H1 (cell line): ENCODE data around the gene MCF2L2. TPM values are rescaled to one million over a fixed set of nuclear protein-coding genes. Genes with fewer than 3 reads are reported as not detected.

Experiments used
- CTCF ChIA-PET: fragments of 300-600 bp; sonication (Branson Sonifier 250); formaldehyde crosslinking; loops from one replicate; lab custom pipeline; 2021; ENCODE audit not compliant: partially characterized antibody; lab: Charles Lee
- POLR2A ChIA-PET: fragments of 300-600 bp; sonication (Branson Sonifier 250); formaldehyde crosslinking; loops from one replicate; lab custom pipeline; 2021; ENCODE audit warnings: inconsistent platforms; ENCODE audit not compliant: partially characterized antibody; lab: Charles Lee
- DNase-seq, 2 experiments: peaks; one replicate each; pipeline versions ENCODE4 v3.0.0 to v3.0.0-alpha.2; 2010 to 2022; ENCODE audit warnings: low spot score in 2 of 2, low read depth in 1 of 2, mixed read lengths in 1 of 2
- FAIRE-seq: peaks from 2 replicates; lab custom pipeline; 2011; peaks lifted over from hg19 to GRCh38; lab: Jason Lieb, UNC
- H2AFZ ChIP-seq: 2 replicates; pipeline ENCODE4 v1.8.1; 2012; ENCODE audit warnings: low read length, inconsistent platforms
- H2AK5ac ChIP-seq: 2 replicates; pipeline ENCODE4 v1.6.1; 2013; ENCODE audit warnings: low read depth, low read length
- H2BK120ac ChIP-seq: replicated peaks from 2 replicates; pipeline ENCODE3; 2013; ENCODE audit warnings: low read depth, low read length, inconsistent platforms
- H2BK12ac ChIP-seq: 2 replicates; pipeline ENCODE4 v1.6.1; 2013; ENCODE audit warnings: low read depth, low read length
- H2BK15ac ChIP-seq: 2 replicates; pipeline ENCODE4 v1.6.1; 2013; ENCODE audit warnings: low read length
- H2BK20ac ChIP-seq: 2 replicates; pipeline ENCODE4 v1.6.1; 2013; ENCODE audit warnings: low read length
- H2BK5ac ChIP-seq: 2 replicates; pipeline ENCODE4 v1.6.1; 2013; ENCODE audit warnings: low read depth, low read length
- H3K14ac ChIP-seq: 2 replicates; pipeline ENCODE4 v1.6.1; 2013; ENCODE audit warnings: inconsistent platforms; ENCODE audit not compliant: insufficient read length
- H3K18ac ChIP-seq: 2 replicates; pipeline ENCODE4 v1.6.1; 2013; ENCODE audit warnings: low read length; ENCODE audit errors: extremely low read depth
- H3K23ac ChIP-seq: 2 replicates; pipeline ENCODE4 v1.6.1; 2013; ENCODE audit warnings: inconsistent platforms; ENCODE audit not compliant: insufficient read length
- H3K23me2 ChIP-seq: 2 replicates; pipeline ENCODE4 v1.6.1; 2013; ENCODE audit warnings: low read depth, low read length
- H3K27ac ChIP-seq: 2 replicates; pipeline ENCODE4 v1.6.1; 2011; ENCODE audit warnings: low read depth, low read length, inconsistent platforms
- H3K27me3 ChIP-seq, 4 experiments: replicated peaks in 1 of 4; 1 replicate in 1 of 4; 2 replicates in 3 of 4; pipeline versions ENCODE4 v1.6.1 to v1.8.1; 2011 to 2013; ENCODE audit warnings: low read length in 3 of 4, mild to moderate bottlenecking in 3 of 4, inconsistent platforms in 2 of 4, mixed read lengths in 2 of 4, moderate library complexity in 1 of 4; ENCODE audit not compliant: control insufficient read depth in 3 of 4, insufficient read depth in 3 of 4; ENCODE audit errors: extremely low read depth in 1 of 4
- H3K36me3 ChIP-seq, 4 experiments: 2 replicates each; pipeline versions ENCODE4 v1.6.1 to v1.8.1; 2011 to 2013; ENCODE audit warnings: mild to moderate bottlenecking in 4 of 4, low read length in 3 of 4, moderate library complexity in 2 of 4, control low read depth in 1 of 4, inconsistent platforms in 1 of 4; ENCODE audit not compliant: insufficient read depth in 4 of 4, control insufficient read depth in 2 of 4
- H3K4ac ChIP-seq: replicated peaks from 2 replicates; pipeline ENCODE3; 2013; ENCODE audit warnings: low read length, low read depth, mixed read lengths, inconsistent platforms; ENCODE audit not compliant: insufficient read length
- H3K4me1 ChIP-seq, 4 experiments: replicated peaks in 1 of 4; 1 replicate in 1 of 4; 2 replicates in 3 of 4; pipeline versions ENCODE4 v1.6.1 to v1.8.1; 2011 to 2013; ENCODE audit warnings: low read length in 3 of 4, inconsistent platforms in 2 of 4, mixed read lengths in 1 of 4; ENCODE audit not compliant: insufficient read depth in 4 of 4, control insufficient read depth in 3 of 4
- H3K4me2 ChIP-seq, 2 experiments: 2 replicates each; pipeline versions ENCODE4 v1.6.1 to v1.8.1; 2011 to 2013; ENCODE audit warnings: low read depth in 2 of 2, low read length in 2 of 2, control low read depth in 1 of 2, inconsistent platforms in 1 of 2, mild to moderate bottlenecking in 1 of 2; ENCODE audit not compliant: insufficient read depth in 1 of 2
- H3K4me3 ChIP-seq, 4 experiments: fragments of 200-600, 300-600 bp in 1 of 4; sonication (generic), shearing (Covaris generic), sonication (Bioruptor Twin) in 1 of 4; 2 replicates each; pipeline versions ENCODE4 v1.5.1 to v1.8.1; 2011 to 2016; ENCODE audit warnings: low read length in 4 of 4, low read depth in 3 of 4, control low read depth in 2 of 4, inconsistent platforms in 2 of 4, mild to moderate bottlenecking in 2 of 4, mixed read lengths in 1 of 4, moderate library complexity in 1 of 4; ENCODE audit not compliant: insufficient read depth in 2 of 4; ENCODE audit errors: extremely low read depth in 1 of 4
- H3K56ac ChIP-seq: replicated peaks from 2 replicates; pipeline ENCODE3; 2013; ENCODE audit warnings: low read depth, mild to moderate bottlenecking, mixed read lengths, low read length, inconsistent platforms; ENCODE audit not compliant: insufficient read length
- H3K79me1 ChIP-seq: 2 replicates; pipeline ENCODE4 v1.6.1; 2013; ENCODE audit warnings: low read depth, low read length, control low read depth
- H3K79me2 ChIP-seq, 2 experiments: 2 replicates each; pipeline versions ENCODE4 v1.6.1 to v1.8.1; 2012 to 2013; ENCODE audit warnings: low read length in 2 of 2, mild to moderate bottlenecking in 2 of 2, inconsistent platforms in 1 of 2; ENCODE audit not compliant: insufficient read depth in 2 of 2, control insufficient read depth in 1 of 2
- H3K9ac ChIP-seq, 4 experiments: replicated peaks in 1 of 4; 1 replicate in 1 of 4; 2 replicates in 3 of 4; pipeline versions ENCODE4 v1.6.1 to v1.8.1; 2011 to 2013; ENCODE audit warnings: low read depth in 3 of 4, low read length in 3 of 4, control low read depth in 2 of 4, mild to moderate bottlenecking in 2 of 4, moderate library complexity in 2 of 4, inconsistent platforms in 1 of 4; ENCODE audit errors: extremely low read depth in 1 of 4
- H3K9me3 ChIP-seq, 2 experiments: 2 replicates each; pipeline versions ENCODE4 v1.6.1 to v1.8.1; 2012 to 2013; ENCODE audit warnings: mild to moderate bottlenecking in 2 of 2, moderate library complexity in 2 of 2, control low read depth in 1 of 2, inconsistent platforms in 1 of 2, low read depth in 1 of 2, low read length in 1 of 2, mixed read lengths in 1 of 2; ENCODE audit not compliant: insufficient read depth in 2 of 2
- H4K20me1 ChIP-seq, 2 experiments: replicated peaks in 1 of 2; 2 replicates each; pipeline versions ENCODE3 to v1.8.1; 2011 to 2013; ENCODE audit warnings: inconsistent platforms in 2 of 2, low read length in 2 of 2, mild to moderate bottlenecking in 1 of 2; ENCODE audit not compliant: insufficient read depth in 2 of 2, control insufficient read depth in 1 of 2
- H4K5ac ChIP-seq: 2 replicates; pipeline ENCODE4 v1.6.1; 2013; ENCODE audit warnings: low read length, low read depth, mixed read lengths, inconsistent platforms; ENCODE audit not compliant: insufficient read length
- H4K8ac ChIP-seq: 2 replicates; pipeline ENCODE4 v1.8.0; 2013; ENCODE audit warnings: mild to moderate bottlenecking, moderate library complexity, low read length, inconsistent platforms; ENCODE audit not compliant: insufficient read depth; ENCODE audit errors: extremely low read depth
- H4K91ac ChIP-seq: replicated peaks from 2 replicates; pipeline ENCODE3; 2013; ENCODE audit warnings: low read length, mixed read lengths, inconsistent platforms; ENCODE audit not compliant: insufficient read length
- BCL11A ChIP-seq, 2 experiments: IDR thresholded peaks; one replicate each; pipeline ENCODE4 v1.6.1; 2011; ENCODE audit warnings: low read depth in 2 of 2, low read length in 2 of 2, mild to moderate bottlenecking in 2 of 2
- CTBP2 ChIP-seq: IDR thresholded peaks from 2 replicates; pipeline ENCODE4 v1.7.0; 2011; ENCODE audit warnings: borderline replicate concordance, mild to moderate bottlenecking, moderate library complexity, mixed read lengths, low read length; ENCODE audit not compliant: insufficient read depth, insufficient read length
- FOSL1 ChIP-seq: IDR thresholded peaks from 2 replicates; pipeline ENCODE4 v1.6.1; 2011; ENCODE audit warnings: mild to moderate bottlenecking, low read depth, low read length, moderate library complexity; ENCODE audit not compliant: insufficient read depth
- RAD21 ChIP-seq, 2 experiments: IDR thresholded peaks in 1 of 2; conservative IDR thresholded peaks in 1 of 2; 2 replicates each; pipeline ENCODE4 v1.6.1; 2011; ENCODE audit warnings: low read depth in 2 of 2, low read length in 2 of 2, improper control_type of control experiment in 1 of 2, inconsistent platforms in 1 of 2, mild to moderate bottlenecking in 1 of 2, moderate library complexity in 1 of 2
- TAF1 ChIP-seq: IDR thresholded peaks from 2 replicates; pipeline ENCODE4 v1.6.1; 2011; ENCODE audit warnings: mild to moderate bottlenecking, low read depth, low read length
- TBP ChIP-seq: IDR thresholded peaks from 2 replicates; pipeline ENCODE4 v1.6.1; 2011; ENCODE audit warnings: low read depth, low read length, improper control_type of control experiment
- WGBS, 2 experiments: shearing (Covaris generic) in 1 of 2; methylation state at CpG; one replicate each; pipeline versions ENCODE4 v1.1.6 to v1.1.7; 2013 to 2015; ENCODE audit warnings: low lambda C conversion rate in 2 of 2, mixed read lengths in 2 of 2, inconsistent platforms in 1 of 2, low coverage in 1 of 2, missing lambda C conversion rate in 1 of 2; ENCODE audit not compliant: insufficient replicate concordance in 2 of 2, insufficient coverage in 1 of 2, insufficient read length in 1 of 2; ENCODE audit errors: extremely low coverage in 1 of 2, missing lambda C conversion rate in 1 of 2; 5-methylcytosine and 5-hydroxymethylcytosine counted together
- polyA plus RNA-seq, 7 experiments: library from polyadenylated mRNA; depleted of rRNA in 3 of 7; stranded (reverse) in 5 of 7; unstranded in 2 of 7; fragments of >200 nt in 5 of 7; fragments of 200-250 nt in 2 of 7; gene quantifications; 1 replicate in 5 of 7; 2 replicates in 1 of 7; 4 replicates in 1 of 7; pipeline versions ENCODE4 v1.2.1 to v1.2.3, GENCODE V29; 2011 to 2013; ENCODE audit warnings: missing spikeins in 2 of 7, mixed read lengths in 2 of 7
- total RNA-seq: library from RNA; stranded (reverse); fragmentation: NEBNext Ultra II Directional; extraction: Animal tissue kit (Norgen Biotek cat#: 25700); gene quantifications from 2 replicates; pipeline ENCODE4 v1.2.1, GENCODE V29; 2021

MCF2L2 gene
- total and polyA plus RNA-seq, 2 of the 8 experiments (the other 6 are each of a cell fraction or from before 2014, with no cell fraction given) = 4.1 to 13.7 TPM

DNA sequence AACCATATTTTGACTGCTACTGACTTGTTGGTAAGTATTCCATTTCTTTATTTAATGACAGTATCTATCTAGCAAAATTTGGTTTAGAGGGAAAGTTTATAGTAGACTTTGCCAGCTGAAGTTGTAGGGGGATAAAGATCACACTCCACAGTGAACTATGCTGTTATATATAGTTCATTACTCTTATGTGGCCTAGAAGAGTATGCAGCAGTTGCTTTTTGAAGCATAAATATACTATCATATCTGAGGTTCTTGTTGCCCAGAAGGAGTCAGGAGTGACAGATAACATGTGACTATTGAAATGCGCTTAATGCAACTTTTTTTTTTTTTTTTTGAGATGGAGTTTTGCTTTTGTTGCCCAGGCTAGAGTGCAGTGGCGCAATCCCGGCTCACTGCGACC is 25.6 kb upstream of the MCF2L2 start:
- Histone ChIP-seq H4K8ac (no peak overlapping the region), H2BK12ac (no peak overlapping the region), H3K27me3 (no peaks in the 10 kb centered on the region), H3K27ac (no peak overlapping the region), H3K14ac (no peak overlapping the region), H3K23ac (no peak overlapping the region), H3K56ac (no peak overlapping the region), H2BK120ac (no peak overlapping the region), H3K4ac (no peak overlapping the region), H3K4me3 (no peak overlapping the region), H3K9ac (no peak overlapping the region), H3K4me2 (no peak overlapping the region), H3K79me1 (no peaks in the 10 kb centered on the region), H4K5ac (no peak overlapping the region), H2BK20ac (no peak overlapping the region), H2BK5ac (no peak overlapping the region), H4K91ac (no peak overlapping the region), H4K20me1 (no peaks in the 10 kb centered on the region), H2BK15ac (no peak overlapping the region), H3K79me2 (peaks cover 0 to 17% of the 10 kb centered on the region in 2 experiments; a peak in 2 of 4 replicates), H3K9me3 (no peaks in the 10 kb centered on the region), H3K23me2 (no peaks in the 10 kb centered on the region), H3K36me3 (peaks cover 0 to 29% (median 13%) of the 10 kb centered on the region in 4 experiments; a peak in 5 of 8 replicates), H3K18ac (no peak overlapping the region), H3K4me1 (no peaks in the 10 kb centered on the region), H2AFZ (no peak overlapping the region), H2AK5ac (no peak overlapping the region)
- no peak for TF ChIP-seq TAF1
- no peak for TF ChIP-seq RAD21 (IDR thresholded peaks at IDR 0.05 in 1 of 2, conservative IDR thresholded peaks at IDR 0.05 in 1 of 2; ENCODE audit: low read depth in 2 of 2, low read length in 2 of 2)
- TF ChIP-seq BCL11A (IDR thresholded peaks at IDR 0.05; ENCODE audit: low read depth in 2 of 2, low read length in 2 of 2) = no peak
- TF ChIP-seq FOSL1 = no peak
- no peak for TF ChIP-seq TBP
- TF ChIP-seq CTBP2 = no peak
- ChIA-PET CTCF (interaction anchor here (1.0 to 1.7 kb wide), 2 partner anchors 67 to 68 kb away, joined by 3 to 4 read pairs; no protein-coding TSS in a partner anchor), POLR2A (no interaction called here)
- FAIRE-seq (no peak), DNase-seq (no peak)
- 92% methylated on average over 4 of the region's 4 CpGs; no CpG with 5 or more reads in 1 of the 2 experiments for whole genome bisulfite sequencing, 2 experiments
